ENCODE data around the gene EYA2.
"Not testable (repeated sequence)": the region's sequence is repeated elsewhere in the genome, so short reads cannot be mapped to it uniquely, and the experiment has no call there.

Gene EYA2

DNA sequence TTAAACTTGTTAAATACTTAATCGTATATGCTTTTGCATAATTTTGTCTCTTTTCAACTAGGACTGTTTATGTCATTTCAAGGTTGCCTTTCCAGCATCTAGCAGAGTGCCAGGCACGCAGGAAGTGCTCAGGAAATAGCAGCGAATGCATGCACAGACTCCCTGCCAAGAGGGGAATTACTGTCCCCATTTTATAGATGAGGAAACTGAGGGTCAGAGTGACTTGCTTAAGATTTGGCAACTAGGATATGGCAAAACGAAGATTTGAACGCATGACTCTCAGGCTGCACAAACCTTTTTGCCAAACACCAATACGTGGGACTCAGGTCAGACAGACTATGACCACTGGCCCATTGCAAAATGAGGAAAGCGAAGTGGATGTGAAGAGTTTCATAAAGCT lies 22.5 kb downstream of the EYA2 start:
- DNase-seq (ENCODE audit: low read depth), result no peak
- no peak overlapping the region for H3K4me3 ChIP-seq (ENCODE audit: low read depth, low read length)
- no peak for TF ChIP-seq MYC (IDR thresholded peaks at IDR 0.05; ENCODE audit: low read depth, low read length)
- TF ChIP-seq, protein P1, sequence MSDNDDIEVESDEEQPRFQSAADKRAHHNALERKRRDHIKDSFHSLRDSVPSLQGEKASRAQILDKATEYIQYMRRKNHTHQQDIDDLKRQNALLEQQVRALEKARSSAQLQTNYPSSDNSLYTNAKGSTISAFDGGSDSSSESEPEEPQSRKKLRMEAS (IDR thresholded peaks at IDR 0.05; ENCODE audit: low read depth, low read length), result no peak
- TF ChIP-seq, protein P2, sequence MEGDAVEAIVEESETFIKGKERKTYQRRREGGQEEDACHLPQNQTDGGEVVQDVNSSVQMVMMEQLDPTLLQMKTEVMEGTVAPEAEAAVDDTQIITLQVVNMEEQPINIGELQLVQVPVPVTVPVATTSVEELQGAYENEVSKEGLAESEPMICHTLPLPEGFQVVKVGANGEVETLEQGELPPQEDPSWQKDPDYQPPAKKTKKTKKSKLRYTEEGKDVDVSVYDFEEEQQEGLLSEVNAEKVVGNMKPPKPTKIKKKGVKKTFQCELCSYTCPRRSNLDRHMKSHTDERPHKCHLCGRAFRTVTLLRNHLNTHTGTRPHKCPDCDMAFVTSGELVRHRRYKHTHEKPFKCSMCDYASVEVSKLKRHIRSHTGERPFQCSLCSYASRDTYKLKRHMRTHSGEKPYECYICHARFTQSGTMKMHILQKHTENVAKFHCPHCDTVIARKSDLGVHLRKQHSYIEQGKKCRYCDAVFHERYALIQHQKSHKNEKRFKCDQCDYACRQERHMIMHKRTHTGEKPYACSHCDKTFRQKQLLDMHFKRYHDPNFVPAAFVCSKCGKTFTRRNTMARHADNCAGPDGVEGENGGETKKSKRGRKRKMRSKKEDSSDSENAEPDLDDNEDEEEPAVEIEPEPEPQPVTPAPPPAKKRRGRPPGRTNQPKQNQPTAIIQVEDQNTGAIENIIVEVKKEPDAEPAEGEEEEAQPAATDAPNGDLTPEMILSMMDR (IDR thresholded peaks at IDR 0.05; ENCODE audit: low read depth, low read length), result no peak
- TF ChIP-seq POLR2A (IDR thresholded peaks at IDR 0.05; ENCODE audit: extremely low read depth, insufficient read length), result no peak

DNA sequence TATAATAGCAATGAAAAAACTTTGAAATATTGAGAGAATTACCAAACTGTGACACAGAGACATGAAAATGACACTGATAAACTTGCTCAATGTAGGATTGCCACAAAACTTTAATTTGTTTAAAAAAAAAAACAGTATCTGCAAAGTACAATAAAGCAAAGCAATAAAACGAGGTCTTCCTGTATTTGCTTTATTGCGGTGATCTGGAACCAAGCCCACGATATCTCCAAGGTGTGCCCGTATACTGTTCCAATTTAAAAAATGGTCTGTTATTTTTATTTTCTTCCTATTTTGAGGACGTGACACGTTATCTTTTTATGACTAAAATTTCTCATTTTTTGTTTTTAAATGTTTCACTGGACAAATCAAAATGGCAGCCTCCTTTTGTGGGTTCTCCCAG lies 25.5 kb downstream of the EYA2 start:
- no peak overlapping the region for H3K4me3 ChIP-seq (ENCODE audit: low read depth, low read length)
- TF ChIP-seq, protein P2 (IDR thresholded peaks at IDR 0.05; ENCODE audit: low read depth, low read length), result no peak
- TF ChIP-seq, protein P1 (IDR thresholded peaks at IDR 0.05; ENCODE audit: low read depth, low read length), result no peak
- no peak for DNase-seq (ENCODE audit: low read depth)

DNA sequence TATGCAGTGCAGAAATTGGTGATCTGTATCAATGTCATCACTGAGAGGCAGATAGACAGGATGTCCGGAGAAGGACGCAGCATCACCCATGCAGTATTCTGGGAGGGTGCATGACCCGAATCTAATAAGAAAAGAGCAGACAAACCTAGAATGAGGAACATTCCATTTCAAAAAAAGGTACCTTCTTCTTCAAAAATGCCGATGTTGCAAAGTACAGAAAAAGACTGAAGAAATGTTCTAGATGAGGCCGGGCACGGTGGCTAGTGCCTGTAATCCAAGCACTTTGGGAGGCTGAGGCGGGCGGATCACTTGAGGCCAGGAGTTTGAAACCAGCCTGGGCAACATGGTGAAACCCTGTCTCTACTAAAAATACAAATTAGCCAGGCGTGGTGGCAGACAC lies 28.2 kb downstream of the EYA2 start:
- H3K4me3 ChIP-seq (ENCODE audit: low read depth, low read length); DNase-seq (ENCODE audit: low read depth): not testable (repeated sequence)

DNA sequence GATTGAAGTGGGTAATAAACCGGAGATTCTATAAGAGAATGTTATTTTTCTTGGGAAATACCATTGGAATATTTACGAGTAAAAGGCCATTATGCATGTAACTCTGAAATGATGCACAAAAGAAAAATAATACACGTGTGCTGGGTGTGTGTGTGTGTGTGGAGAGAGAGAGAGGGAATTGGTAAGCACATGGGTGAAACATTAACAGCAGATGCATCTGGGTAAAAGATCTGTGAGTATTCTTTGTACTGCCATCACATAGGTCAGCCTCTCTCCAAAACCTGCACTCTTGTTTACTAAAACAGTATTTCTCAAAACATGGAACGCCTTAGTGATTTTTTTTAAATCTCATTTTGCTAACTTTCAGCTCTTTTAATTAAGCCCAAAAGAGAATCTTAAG lies 28.9 kb downstream of the EYA2 start:
- no peak for TF ChIP-seq POLR2A (IDR thresholded peaks at IDR 0.05; ENCODE audit: extremely low read depth, insufficient read length)
- TF ChIP-seq, protein P2 (IDR thresholded peaks at IDR 0.05; ENCODE audit: low read depth, low read length), result no peak
- no peak for TF ChIP-seq MYC (IDR thresholded peaks at IDR 0.05; ENCODE audit: low read depth, low read length)
- TF ChIP-seq, protein P1 (IDR thresholded peaks at IDR 0.05; ENCODE audit: low read depth, low read length), result no peak
- DNase-seq (ENCODE audit: low read depth), result no peak
- no peak overlapping the region for H3K4me3 ChIP-seq (ENCODE audit: low read depth, low read length)

DNA sequence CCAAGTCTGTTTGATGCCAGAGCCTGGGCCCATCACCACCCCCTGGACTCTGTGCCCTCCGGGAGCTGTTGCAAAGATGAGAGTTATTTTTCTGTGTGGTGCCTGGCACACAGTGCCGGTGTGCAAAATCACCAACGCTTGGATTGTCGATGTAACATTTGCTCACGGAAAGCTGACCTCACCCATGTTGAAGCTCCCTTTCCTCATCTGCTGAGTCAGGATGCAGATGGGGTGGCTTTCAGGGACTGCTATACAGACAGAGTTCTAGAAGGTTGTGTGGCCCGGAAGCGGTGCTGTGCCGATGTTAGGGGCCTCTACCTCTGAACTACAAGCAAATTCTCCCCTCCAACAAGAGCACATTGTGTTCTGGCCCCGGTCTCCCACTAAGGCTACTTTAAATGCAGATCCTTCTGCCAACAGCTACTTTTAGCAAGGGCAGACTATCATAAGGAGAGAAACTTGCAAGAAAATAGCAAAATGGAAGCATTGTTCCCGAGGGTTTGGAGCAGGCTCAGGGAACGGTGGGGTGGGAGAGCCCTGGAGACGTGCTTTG lies 34.0 kb downstream of the EYA2 start:
- H3K4me3 ChIP-seq (ENCODE audit: low read depth, low read length), result no peak overlapping the region
- no peak for DNase-seq (ENCODE audit: low read depth)
- TF ChIP-seq MYC (IDR thresholded peaks at IDR 0.05; ENCODE audit: low read depth, low read length) (no peak), POLR2A (IDR thresholded peaks at IDR 0.05; ENCODE audit: extremely low read depth, insufficient read length) (no peak)
- TF ChIP-seq, protein P1 (IDR thresholded peaks at IDR 0.05; ENCODE audit: low read depth, low read length), result no peak
- TF ChIP-seq, protein P2 (IDR thresholded peaks at IDR 0.05; ENCODE audit: low read depth, low read length), result no peak

DNA sequence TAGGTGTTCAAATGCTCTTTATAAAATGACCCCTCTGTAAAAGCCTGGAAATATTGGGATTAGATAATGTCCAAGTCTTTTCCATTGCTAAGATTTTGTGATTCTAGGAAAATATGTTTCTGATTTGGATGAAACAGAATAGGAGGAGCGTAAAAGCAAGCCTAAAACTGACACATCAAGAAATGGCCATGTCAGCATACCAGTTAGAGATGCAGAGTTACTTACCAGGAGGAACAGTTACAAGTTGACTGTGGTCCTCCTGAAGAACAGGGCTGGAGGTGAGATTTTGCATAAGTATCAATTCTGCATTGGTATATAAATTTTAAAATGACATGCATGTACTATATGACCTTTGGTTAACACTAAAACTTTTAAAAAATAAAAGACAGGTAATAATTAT lies 35.3 kb downstream of the EYA2 start:
- no peak for DNase-seq (ENCODE audit: low read depth)
- no peak overlapping the region for H3K4me3 ChIP-seq (ENCODE audit: low read depth, low read length)
- TF ChIP-seq, protein P2 (IDR thresholded peaks at IDR 0.05; ENCODE audit: low read depth, low read length), result no peak
- TF ChIP-seq POLR2A (IDR thresholded peaks at IDR 0.05; ENCODE audit: extremely low read depth, insufficient read length) (no peak), MYC (IDR thresholded peaks at IDR 0.05; ENCODE audit: low read depth, low read length) (no peak)

Data from NB4 (cell line).